GM18526 (cell line): ENCODE measurements around the gene DNAAF8.

Experiments
- POLR2A ChIP-seq: IDR thresholded peaks from 3 replicates; pipeline ENCODE4 v1.6.1; 2011; ENCODE audit not compliant: insufficient read length; ENCODE audit errors: extremely low read depth

Gene DNAAF8

DNA sequence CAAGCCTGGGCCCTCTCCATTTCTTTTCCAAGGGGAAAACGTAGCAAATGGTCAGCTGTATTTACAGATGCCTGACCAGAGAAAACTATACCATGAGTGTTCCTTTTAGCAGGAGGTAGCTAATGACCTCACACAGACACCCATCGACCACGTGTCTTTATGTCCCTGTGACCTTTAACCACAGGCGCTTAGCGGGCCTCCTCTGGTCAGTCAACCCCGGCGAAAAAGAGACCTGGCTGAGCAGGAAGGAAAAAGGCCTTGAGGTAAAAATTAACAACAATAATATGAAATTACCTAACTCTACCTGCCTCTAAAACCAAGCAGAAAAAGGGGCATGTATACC lies 31.9 kb upstream of the DNAAF8 start:
- TF ChIP-seq POLR2A = no peak

DNA sequence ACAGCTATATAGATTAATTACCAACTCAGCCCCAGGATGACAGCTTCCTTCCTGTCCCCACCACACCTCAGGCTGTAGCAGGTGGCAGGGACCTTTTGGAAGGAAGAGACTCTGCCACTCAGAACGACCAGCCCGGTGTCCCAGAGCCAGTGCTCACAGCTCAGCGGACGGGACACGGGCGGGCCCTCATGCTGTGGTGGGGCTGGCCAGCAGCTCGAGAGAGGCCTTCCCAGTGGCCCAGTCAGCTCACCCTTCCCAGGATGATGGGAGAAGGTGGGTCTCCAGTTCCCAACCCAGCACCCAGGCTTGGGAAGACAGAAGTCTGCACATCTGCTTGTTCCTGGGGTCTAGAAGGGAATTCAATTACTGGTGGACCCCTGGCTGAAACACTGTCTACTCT lies 30.4 kb upstream of the DNAAF8 start:
- TF ChIP-seq POLR2A = no peak

DNA sequence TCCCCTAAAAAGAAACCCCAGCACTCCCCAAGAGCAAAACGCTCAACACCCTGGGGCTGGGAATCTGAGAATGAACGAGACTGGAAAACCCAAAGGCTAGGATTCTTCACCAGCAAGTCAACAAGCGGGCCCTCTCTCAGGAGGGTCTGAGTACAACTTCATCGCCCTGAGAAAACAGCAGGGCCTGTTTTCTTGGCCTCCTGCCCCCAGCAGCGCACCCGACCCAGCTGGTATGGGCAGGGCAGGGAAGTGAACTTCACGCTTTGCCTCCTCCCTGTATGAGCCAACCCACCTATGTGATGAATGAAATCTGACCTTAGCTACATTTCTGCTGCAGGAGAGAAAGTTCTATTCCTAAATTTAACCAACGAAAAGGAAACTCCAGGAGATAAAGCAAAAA lies 29.8 kb upstream of the DNAAF8 start:
- TF ChIP-seq POLR2A = no peak

DNA sequence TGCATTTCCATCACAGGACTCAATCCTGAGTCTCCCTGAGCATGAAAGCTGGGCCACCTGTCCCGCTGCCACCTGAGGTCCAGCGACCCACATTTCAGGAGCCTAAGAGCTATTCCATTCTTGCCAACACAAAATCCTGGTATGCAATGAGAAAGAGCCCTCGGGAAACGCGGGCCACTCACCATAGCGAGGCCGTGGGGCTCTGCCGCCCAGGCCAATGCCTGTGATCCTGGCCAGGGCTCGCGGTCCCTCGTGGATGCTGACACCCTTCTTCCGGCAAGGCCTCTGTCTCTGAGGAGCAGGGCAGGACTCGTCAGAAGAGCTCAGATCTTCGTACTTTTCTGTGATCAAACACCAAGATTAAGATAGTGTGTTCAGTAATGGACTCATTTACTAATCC lies 29.4 kb upstream of the DNAAF8 start:
- TF ChIP-seq POLR2A = no peak

DNA sequence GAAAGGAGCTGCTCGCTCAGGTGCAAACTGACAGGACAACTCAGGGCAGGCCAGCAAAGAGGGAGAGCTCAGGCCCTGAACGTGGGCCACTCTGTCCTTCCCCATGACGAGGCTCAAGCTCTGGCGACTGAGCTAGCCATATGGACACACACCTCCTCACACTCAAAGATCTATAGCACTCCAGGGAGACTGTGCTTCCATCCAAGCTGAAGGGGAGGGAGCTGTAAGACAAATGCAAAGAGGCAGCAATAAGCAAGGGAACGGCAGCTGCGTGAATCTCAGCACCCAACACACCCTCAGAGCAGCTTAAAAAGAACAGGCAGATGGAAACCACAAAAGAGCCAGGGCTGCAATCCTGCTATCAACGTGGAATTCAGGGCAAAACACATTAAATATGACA lies 27.5 kb upstream of the DNAAF8 start:
- TF ChIP-seq POLR2A = no peak

DNA sequence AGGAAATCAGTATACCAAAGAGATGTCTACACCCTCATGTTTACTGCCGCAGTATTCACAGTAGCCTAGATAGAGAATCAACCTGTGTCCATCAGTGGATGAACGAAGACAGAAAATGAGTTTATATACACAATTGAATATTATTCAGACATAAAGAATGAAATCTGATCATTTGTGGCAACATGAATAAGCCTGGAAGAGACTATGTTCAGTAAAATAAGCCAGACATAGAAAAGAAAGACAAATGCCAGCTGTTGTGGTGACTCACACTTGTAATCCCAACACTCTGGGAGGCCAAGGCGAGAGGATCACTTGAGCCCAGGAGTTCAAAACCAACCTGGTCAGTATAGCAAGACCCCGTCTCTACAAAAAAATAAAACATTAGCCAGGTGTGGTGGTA lies 24.9 kb upstream of the DNAAF8 start:
- TF ChIP-seq POLR2A = no peak

DNA sequence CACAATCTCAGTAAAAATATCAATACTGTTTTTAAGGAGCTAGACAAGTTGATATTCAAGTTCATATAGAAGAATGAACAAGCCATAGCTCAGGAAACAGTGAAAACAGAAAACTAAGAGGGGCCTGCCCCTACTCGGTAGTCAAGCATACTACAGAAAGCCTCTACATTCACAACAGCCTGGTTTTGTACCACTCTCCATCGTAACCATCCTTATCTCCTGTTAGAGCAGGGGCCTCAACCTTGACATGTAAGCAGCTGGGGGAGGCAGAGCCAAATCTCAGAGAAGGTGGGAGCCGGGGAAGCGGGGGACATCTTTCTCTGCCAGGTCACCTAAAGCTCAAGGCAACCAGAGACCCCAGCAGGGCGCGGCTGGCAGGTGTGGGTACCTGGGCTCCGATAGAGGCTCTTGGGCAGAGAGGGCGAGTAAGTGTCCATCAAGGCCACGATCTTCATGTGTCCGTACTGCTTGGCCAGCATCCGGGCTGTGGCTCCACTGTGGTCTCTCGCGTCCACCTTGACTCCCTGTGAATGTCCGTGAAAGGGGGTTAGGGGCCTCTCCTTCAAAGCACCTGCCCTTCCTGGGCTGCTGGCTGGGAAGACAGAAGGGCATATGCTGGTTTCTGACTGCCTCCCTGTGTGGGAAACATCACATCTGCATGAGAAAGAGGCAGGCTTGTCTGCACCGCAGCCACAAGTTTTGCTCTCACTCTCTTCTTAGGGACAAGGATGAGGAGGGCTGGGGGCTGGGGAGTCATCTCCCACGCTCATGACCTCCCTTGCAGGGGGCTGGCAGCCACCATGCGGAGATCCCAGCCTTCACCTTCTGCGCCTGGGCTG lies 20.5 kb upstream of the DNAAF8 start:
- TF ChIP-seq POLR2A = no peak

DNA sequence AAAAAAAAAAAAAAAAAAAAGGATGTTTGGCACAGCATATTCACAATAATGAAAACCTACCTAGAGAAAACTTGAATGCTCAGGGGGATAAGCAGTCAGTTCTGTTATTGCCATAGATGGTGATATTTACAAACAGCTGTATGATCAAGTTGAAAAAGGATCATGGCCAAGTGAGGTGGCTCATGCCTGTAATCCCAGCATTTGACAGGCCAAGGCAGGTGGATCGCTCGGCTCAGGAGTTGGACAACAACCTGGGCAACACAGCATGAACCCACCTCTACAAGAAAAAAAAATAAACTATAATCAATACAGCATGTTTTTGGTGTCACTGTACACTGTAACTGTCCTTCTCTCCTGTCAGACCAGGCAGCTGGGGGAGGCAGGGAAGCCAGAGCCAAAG lies 19.3 kb upstream of the DNAAF8 start:
- TF ChIP-seq POLR2A = no peak

DNA sequence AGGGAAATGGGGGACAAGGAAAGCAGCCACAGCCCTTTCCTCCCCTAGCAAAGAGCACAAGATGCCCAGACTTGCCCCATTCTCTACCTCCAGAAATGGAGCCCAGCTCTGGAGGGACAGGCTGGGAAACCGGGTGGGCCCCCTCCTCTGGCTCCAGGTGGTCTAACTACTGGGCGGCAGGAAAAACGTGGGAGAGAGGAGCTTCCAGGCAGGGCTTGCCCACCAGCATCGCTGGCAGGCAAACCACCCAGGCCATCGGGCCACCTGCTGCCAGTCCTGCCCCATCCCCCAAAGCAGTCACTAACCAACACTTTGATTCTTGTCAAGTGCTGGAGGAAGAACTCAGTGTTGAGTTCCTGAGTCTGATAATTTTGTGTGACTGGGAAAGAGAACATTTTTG lies 15.9 kb upstream of the DNAAF8 start:
- no peak for TF ChIP-seq POLR2A

DNA sequence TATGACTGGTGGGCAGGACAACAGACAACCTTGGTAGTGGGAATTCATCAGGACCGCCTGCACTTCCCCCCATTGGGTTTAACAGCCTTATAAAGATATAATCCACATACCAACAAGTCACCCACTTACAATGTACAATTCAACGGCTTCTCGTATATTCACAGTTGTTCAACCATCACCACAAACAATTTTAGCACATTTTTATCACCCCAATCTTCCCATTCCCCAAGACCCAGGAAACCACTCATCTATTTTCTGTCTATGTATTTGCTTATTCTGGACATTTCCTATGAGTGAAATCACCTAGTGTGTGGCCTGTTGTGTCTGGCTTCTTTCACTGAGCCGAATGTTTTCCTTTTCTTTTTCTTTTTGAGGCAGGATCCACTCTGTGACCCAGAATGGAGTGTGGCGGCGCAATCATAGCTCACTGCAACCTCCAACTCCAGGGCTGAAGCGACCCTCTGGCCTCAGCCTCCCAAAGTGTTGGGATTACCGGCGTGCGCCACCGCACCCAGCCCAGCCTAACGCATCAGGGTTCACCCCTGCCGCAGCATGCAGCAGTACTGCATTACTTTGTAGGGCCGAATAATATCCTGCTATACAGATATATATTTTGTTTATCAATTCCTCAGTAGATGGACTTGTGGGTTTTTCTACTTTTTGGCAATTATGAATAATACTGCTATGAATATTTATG lies 11.1 kb upstream of the DNAAF8 start:
- no peak for TF ChIP-seq POLR2A

DNA sequence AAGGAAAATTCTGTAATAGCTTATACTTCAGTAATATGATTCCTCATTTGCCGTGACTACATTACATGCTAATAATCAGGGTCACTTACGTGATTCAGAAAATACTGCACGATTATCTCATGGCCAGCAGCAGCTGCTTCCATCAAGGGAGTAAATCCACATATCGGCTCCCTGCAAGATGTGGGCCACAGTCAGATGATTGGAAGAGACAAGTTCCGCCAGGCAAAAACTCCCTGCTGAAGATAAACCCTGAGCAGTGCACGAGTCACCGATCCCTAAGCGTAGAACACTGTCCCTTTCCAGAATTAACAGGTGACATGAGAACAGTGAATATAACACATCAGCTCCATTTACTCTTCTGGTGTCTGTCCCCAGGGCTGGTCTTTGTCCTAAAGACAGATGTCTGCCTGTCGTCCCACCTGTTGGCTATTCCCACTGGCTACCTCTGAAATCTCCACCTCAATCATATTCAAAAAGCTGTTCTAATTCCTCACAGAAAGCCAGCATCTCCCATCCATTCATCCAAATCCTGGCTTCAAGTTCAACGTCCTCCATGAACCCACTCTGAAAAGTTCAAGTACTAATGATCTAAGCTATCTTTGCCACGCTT lies 9.6 kb upstream of the DNAAF8 start:
- TF ChIP-seq POLR2A = no peak

DNA sequence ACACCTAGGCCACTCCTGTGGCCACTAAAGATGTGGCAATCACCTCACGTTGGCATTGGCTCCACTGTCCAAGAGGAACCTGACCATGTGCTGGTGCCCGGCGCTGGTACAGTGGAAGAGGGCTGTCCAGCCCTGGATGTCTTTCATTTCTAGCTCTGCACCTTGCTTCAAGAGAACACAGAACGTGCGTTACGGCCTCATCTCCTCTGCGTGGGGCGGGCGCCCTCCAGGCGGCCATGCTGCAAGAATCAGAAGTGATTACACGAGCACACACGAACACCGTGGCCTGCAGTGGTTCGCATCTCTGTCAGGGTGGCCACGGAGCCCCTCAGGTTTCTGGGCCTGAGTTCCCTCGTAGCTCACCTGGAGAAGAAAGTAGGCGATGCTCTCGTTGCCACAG lies 7.7 kb upstream of the DNAAF8 start:
- no peak for TF ChIP-seq POLR2A

DNA sequence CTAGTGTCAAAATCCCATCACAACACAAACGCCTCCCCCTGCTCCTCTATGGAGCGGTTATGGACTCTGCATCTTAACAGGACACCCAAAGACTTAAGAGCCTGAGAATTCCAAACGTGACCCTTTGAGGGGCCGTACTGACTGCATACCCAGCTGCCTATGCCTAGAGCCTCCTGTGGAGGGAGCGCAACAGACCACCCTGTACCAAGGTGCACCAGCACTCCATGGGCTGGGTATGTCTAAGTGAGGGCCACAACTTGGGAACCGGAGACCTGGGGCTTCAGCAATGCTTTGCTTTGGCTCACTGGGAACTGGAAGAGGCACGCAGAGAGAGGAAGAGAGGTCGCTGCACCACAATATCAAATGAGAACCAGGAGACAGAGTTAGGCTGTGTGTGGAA lies 5.7 kb upstream of the DNAAF8 start:
- no peak for TF ChIP-seq POLR2A

DNA sequence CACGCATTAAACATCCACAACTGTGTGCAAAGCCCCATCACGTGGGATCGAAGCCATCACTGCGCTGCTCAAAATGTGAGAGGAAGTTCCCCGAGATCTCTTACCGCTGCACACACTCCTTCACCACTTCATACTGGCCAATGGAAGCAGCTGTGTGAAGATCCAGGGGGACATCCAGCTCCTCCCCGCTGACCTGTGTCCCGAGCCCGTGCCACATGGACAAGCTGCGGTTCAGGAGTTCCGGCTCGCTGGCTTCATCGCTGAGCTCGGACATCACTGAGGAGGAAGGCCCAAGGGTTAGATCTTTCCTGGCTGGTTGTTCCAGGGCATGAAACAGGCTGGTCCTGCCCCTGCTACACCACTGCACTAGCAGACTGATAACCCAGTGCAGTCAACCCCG lies 4.5 kb upstream of the DNAAF8 start:
- TF ChIP-seq POLR2A = no peak

DNA sequence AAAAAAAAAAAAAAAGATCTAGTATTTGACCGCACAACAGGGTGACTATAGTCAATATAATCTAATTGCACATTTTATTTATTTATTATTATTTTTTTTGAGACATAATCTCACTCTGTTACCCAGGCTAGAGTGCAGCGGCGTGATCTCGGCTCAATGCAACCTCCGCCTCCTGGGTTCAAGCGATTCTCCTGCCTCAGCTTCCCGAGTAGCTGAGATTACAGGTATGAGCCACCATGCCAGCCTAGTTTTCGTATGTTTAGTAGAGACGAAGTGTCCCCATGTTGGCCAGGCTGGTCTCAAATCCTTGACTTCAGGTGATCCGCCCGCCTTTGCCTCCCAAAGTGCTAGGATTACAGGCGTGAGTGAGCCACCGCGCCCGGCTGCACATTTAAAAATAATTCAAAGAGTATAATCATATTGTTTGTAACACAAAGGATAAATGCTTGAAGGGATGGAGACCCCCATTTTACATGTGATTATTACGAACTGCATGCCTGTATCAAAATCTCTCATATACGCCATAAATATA lies 1.1 kb upstream of the DNAAF8 start:
- no peak for TF ChIP-seq POLR2A

DNA sequence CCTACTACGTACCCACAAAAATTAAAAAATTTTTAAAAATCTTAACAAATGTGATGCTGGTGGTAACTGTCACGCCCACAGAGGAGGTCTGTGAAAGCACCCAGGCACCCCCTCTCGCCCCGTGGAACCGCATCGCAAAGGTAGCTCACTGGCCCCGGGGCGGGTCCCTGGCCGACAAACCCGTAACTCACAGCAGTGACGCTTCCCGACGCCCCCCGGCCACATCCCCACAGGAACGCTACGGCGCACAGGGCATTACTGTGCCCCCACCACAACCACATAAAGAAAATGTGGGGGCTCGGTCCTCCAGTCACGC lies 632 bp upstream of the DNAAF8 start:
- no peak for TF ChIP-seq POLR2A

DNA sequence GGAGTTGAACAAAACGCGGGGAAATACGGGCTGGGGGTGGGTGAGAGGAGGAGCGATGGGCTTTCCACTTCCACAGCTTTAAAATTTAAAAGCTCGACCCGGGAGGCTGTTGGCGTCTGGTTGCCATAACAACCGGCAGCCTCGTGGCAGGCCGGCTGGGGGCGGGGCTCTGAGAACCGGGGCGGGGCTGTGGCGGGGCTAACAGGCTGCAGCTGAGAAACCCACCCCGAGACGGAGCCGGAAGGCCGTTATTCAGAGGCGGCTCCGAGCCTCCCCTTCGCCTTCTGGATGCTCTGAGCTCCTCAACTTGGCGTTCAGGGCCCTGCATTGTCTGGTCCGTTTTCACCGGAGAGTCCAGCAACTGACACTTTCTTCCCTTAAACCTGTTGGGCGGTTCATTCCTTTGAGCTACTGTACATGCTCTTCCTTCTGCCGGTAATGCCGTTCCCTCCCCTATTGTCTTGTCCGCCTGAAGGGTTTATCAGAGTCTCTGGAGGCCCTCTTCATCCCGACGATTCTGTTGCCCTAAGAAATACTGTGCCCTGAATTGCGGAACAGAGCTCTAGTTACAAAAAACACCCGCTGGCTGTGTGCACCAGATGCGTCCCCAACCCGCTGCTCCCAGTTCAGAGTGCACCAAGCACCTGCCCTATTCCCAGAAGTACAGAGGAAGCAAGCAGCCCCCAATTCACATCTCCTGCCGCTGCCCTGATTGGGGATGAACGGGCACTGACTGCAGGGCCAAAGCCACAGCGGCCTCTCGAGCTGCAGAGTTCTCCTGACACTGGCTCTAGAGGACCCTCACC lies 596 bp downstream of the DNAAF8 start:
- peak; percentile 69 for TF ChIP-seq POLR2A
